ENCODE results near the gene MAPKAPK2.

GRCh38 chr1:206783506-206783905 lies 98.8 kb downstream of the MAPKAPK2 start:
- TF ChIP-seq CTCF (optimal IDR thresholded peaks at IDR 0.05 in 1 of 3, IDR thresholded peaks at IDR 0.05 in 1 of 3, conservative IDR thresholded peaks at IDR 0.05 in 1 of 3; ENCODE audit: extremely low read depth in 1 of 3, insufficient read depth in 2 of 3, low read length in 3 of 3) (no peak), EZH2 (IDR thresholded peaks at IDR 0.05; ENCODE audit: low read length) (no peak)
